ENCODE data around the gene LRRC56. TPM values are rescaled to one million over a fixed set of nuclear protein-coding genes. Genes with fewer than 3 reads are reported as not detected.

LRRC56 gene
- total RNA-seq, 4 donors from 2014 or later, result 1.7 to 2.4 (median 2.1) TPM

DNA sequence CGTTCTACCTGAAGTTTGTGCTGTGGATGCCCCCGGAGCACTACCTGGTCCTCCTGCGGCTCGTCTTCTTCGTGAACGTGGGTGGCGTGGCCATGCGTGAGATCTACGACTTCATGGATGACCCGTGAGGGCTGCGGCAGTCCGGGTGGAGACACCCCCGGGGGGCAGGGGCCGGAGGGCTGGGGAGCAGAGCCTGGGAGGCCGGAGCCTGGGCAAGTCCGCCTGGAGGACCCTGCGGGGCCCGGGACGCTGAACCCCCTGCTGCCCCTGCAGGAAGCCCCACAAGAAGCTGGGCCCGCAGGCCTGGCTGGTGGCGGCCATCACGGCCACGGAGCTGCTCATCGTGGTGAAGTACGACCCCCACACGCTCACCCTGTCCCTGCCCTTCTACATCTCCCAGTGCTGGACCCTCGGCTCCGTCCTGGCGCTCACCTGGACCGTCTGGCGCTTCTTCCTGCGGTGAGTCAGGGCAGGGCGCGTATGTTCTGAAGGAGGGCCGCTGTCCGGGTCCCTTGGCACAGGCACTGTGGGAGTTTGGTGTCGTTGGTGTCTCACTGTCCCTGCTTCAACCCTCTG is 47.6 kb upstream of the LRRC56 start:
- H3K9me3 ChIP-seq, result no peaks in the 10 kb centered on the region
- no peaks in the 10 kb centered on the region for H3K4me1 ChIP-seq
- WGBS, result 95% methylated on average over 12 of the region's 37 CpGs
- no peak overlapping the region for H3K4me3 ChIP-seq
- TF ChIP-seq POLR2AphosphoS5 (IDR thresholded peaks at IDR 0.05) (no peak), EP300 (IDR thresholded peaks at IDR 0.05) (no peak), POLR2A (IDR thresholded peaks at IDR 0.05) (no peak)
- TF ChIP-seq, protein P1, sequence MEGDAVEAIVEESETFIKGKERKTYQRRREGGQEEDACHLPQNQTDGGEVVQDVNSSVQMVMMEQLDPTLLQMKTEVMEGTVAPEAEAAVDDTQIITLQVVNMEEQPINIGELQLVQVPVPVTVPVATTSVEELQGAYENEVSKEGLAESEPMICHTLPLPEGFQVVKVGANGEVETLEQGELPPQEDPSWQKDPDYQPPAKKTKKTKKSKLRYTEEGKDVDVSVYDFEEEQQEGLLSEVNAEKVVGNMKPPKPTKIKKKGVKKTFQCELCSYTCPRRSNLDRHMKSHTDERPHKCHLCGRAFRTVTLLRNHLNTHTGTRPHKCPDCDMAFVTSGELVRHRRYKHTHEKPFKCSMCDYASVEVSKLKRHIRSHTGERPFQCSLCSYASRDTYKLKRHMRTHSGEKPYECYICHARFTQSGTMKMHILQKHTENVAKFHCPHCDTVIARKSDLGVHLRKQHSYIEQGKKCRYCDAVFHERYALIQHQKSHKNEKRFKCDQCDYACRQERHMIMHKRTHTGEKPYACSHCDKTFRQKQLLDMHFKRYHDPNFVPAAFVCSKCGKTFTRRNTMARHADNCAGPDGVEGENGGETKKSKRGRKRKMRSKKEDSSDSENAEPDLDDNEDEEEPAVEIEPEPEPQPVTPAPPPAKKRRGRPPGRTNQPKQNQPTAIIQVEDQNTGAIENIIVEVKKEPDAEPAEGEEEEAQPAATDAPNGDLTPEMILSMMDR (IDR thresholded peaks at IDR 0.05), result no peak
- peaks cover 46% of the 10 kb centered on the region for H3K36me3 ChIP-seq
- peak in 1 of 2 donors; percentile 77 for DNase-seq (ENCODE audit: low spot score in 2 of 2)
- no peak overlapping the region for H3K27ac ChIP-seq
- no peaks in the 10 kb centered on the region for H3K27me3 ChIP-seq

- Histone ChIP-seq H3K4me3 (no peak overlapping the region), H3K9me3 (no peaks in the 10 kb centered on the region), H3K36me3 (peaks cover 53% of the 10 kb centered on the region), H3K27ac (no peak overlapping the region), H3K4me1 (no peaks in the 10 kb centered on the region), H3K27me3 (no peaks in the 10 kb centered on the region)
- DNase-seq (ENCODE audit: low spot score in 2 of 2), result no peak
- no peak for TF ChIP-seq EP300 (IDR thresholded peaks at IDR 0.05)
- TF ChIP-seq, protein P1 (IDR thresholded peaks at IDR 0.05), result no peak
- no peak for TF ChIP-seq POLR2AphosphoS5 (IDR thresholded peaks at IDR 0.05)
- TF ChIP-seq POLR2A (IDR thresholded peaks at IDR 0.05), result no peak
- 94% methylated on average over 23 of the region's 38 CpGs for WGBS
These were observed 47.0 kb upstream of the LRRC56 start for GRCh38 chr11:490186-490929.

GRCh38 chr11:490930-491260 is 46.4 kb upstream of the LRRC56 start:
- no peak for TF ChIP-seq POLR2AphosphoS5 (IDR thresholded peaks at IDR 0.05)
- no peak for TF ChIP-seq POLR2A (IDR thresholded peaks at IDR 0.05)
- no peak for TF ChIP-seq EP300 (IDR thresholded peaks at IDR 0.05)
- TF ChIP-seq, protein P1 (IDR thresholded peaks at IDR 0.05), result no peak
- Histone ChIP-seq H3K27me3 (no peaks in the 10 kb centered on the region), H3K27ac (no peak overlapping the region), H3K4me1 (no peaks in the 10 kb centered on the region), H3K36me3 (peaks cover 57% of the 10 kb centered on the region), H3K4me3 (no peak overlapping the region), H3K9me3 (no peaks in the 10 kb centered on the region)
- no peak for DNase-seq (ENCODE audit: low spot score in 2 of 2)
- 88% methylated on average over 12 of the region's 15 CpGs for WGBS

- no peak for DNase-seq (ENCODE audit: low spot score in 2 of 2)
- TF ChIP-seq POLR2A (IDR thresholded peaks at IDR 0.05) (no peak), EP300 (IDR thresholded peaks at IDR 0.05) (no peak), POLR2AphosphoS5 (IDR thresholded peaks at IDR 0.05) (no peak)
- TF ChIP-seq, protein P1 (IDR thresholded peaks at IDR 0.05), result no peak
- Histone ChIP-seq H3K9me3 (no peaks in the 10 kb centered on the region), H3K27me3 (no peaks in the 10 kb centered on the region), H3K27ac (no peak overlapping the region), H3K4me1 (no peaks in the 10 kb centered on the region), H3K36me3 (peaks cover 61% of the 10 kb centered on the region), H3K4me3 (no peak overlapping the region)
- 87% methylated on average over 2 of the region's 7 CpGs for WGBS
These were observed 46.0 kb upstream of the LRRC56 start for GRCh38 chr11:491358-491757.

DNA sequence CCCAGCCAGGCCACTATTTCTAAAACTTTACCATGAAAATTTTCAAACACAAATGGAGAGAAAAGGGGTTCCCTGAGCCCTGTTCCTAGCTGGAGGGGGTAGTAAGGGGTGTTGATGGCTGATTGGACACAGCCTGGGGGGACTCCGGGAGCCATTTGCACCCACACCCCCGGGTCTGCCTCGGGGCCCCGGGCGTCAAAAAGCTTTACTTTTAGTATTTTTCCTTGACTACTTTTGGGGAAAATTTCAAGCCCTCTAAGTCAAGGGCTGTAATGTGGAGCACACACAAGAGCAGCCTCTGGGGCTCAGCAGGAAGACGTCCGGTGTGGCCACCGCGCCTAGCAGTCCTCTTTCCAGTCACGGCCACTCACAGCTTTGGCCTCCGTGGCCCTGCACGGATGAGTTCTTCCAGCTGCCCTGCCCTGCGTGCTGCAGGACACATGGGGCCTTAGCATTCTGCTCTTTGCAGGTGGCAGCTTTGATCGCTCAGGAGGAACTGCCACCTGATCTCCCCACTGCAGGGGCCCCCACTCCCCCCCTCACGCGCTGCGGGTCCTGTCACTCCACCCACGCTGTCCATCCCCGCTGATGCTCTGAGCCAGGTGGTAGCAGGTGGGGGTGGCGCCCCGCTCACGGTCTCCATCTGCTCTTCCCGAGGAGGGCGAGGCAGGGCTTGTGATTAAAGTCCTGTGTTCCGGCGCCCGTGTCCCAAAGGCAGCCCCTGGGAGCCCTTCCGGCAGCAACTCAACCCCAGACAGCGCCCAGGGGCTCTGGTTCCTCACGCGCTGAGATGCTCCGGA is 44.7 kb upstream of the LRRC56 start:
- Histone ChIP-seq H3K36me3 (peaks cover 74% of the 10 kb centered on the region), H3K27ac (no peak overlapping the region), H3K4me1 (no peaks in the 10 kb centered on the region), H3K9me3 (no peaks in the 10 kb centered on the region), H3K4me3 (no peak overlapping the region), H3K27me3 (no peaks in the 10 kb centered on the region)
- 78% methylated on average over 29 of the region's 32 CpGs for WGBS
- TF ChIP-seq, protein P1 (IDR thresholded peaks at IDR 0.05), result no peak
- TF ChIP-seq EP300 (IDR thresholded peaks at IDR 0.05) (no peak), POLR2AphosphoS5 (IDR thresholded peaks at IDR 0.05) (no peak), POLR2A (IDR thresholded peaks at IDR 0.05) (no peak)
- DNase-seq (ENCODE audit: low spot score in 2 of 2), result no peak

All from suprapubic skin (tissue), 4 donors.